DOHH2 (cell line): ENCODE data around the gene RFC5.
"Not testable (repeated sequence)": the region's sequence is repeated elsewhere in the genome, so short reads cannot be mapped to it uniquely, and the experiment has no call there.

Experiments
- H3F3A ChIP-seq: fragments of 200-600 bp; sonication (generic), shearing (Covaris generic); 2 replicates; pipeline ENCODE4 v1.6.0; 2016; ENCODE audit warnings: antibody characterized with exemption, mild to moderate bottlenecking; ENCODE audit not compliant: control insufficient read depth, insufficient read depth
- H3K27ac ChIP-seq: fragments of 200-600 bp; sonication (generic); 2 replicates; pipeline ENCODE4 v1.5.1; 2014; ENCODE audit warnings: low read depth, mild to moderate bottlenecking, low read length, moderate library complexity
- H3K27me3 ChIP-seq: fragments of 200-600 bp; sonication (generic); 2 replicates; pipeline ENCODE4 v1.6.1; 2014; ENCODE audit warnings: mild to moderate bottlenecking, low read length, mixed read lengths; ENCODE audit not compliant: control insufficient read depth
- H3K36me3 ChIP-seq: fragments of 200-600 bp; sonication (generic); 2 replicates; pipeline ENCODE4 v1.6.1; 2014; ENCODE audit warnings: mild to moderate bottlenecking, low read length, moderate library complexity, mixed read lengths; ENCODE audit not compliant: control insufficient read depth
- H3K4me1 ChIP-seq: fragments of 200-600 bp; sonication (generic); 2 replicates; pipeline ENCODE4 v1.6.1; 2014; ENCODE audit warnings: mild to moderate bottlenecking, low read length, mixed read lengths; ENCODE audit not compliant: control insufficient read depth
- H3K4me2 ChIP-seq: fragments of 200-600 bp; sonication (generic); 2 replicates; pipeline ENCODE4 v1.6.0; 2014; ENCODE audit warnings: mild to moderate bottlenecking, low read length, moderate library complexity
- H3K4me3 ChIP-seq: fragments of 200-600 bp; sonication (generic); 2 replicates; pipeline ENCODE4 v1.5.1; 2014; ENCODE audit warnings: mild to moderate bottlenecking, low read length, mixed read lengths
- H3K79me2 ChIP-seq: fragments of 200-600 bp; sonication (generic); 2 replicates; pipeline ENCODE4 v1.6.1; 2014; ENCODE audit warnings: mild to moderate bottlenecking, low read length, mixed read lengths; ENCODE audit not compliant: control insufficient read depth
- H3K9me2 ChIP-seq: fragments of 200-600 bp; sonication (generic); replicated peaks from 2 replicates; pipeline ENCODE4 v1.6.1; 2014; ENCODE audit warnings: mild to moderate bottlenecking, low read length, mixed read lengths; ENCODE audit not compliant: control insufficient read depth
- H3K9me3 ChIP-seq: fragments of 200-600 bp; sonication (generic); 2 replicates; pipeline ENCODE4 v1.6.1; 2014; ENCODE audit warnings: antibody characterized with exemption, low read length, mixed read lengths; ENCODE audit not compliant: control insufficient read depth, insufficient read depth
- H4K20me1 ChIP-seq: fragments of 200-600 bp; sonication (generic); 2 replicates; pipeline ENCODE4 v1.6.0; 2014; ENCODE audit warnings: low read depth, mild to moderate bottlenecking, antibody characterized with exemption, low read length, moderate library complexity; ENCODE audit not compliant: control insufficient read depth, insufficient read depth
- CTCF ChIP-seq: fragments of 200-600 bp; sonication (generic); IDR thresholded peaks from one replicate; pipeline ENCODE4 v1.5.1; 2014; ENCODE audit warnings: antibody characterized with exemption, mild to moderate bottlenecking, low read depth, low read length; ENCODE audit not compliant: poor library complexity, severe bottlenecking
- EZH2phosphoT487 ChIP-seq: fragments of 200-600 bp; sonication (generic); IDR thresholded peaks from 2 replicates; pipeline ENCODE4 v1.6.1; 2017; ENCODE audit warnings: borderline replicate concordance, mild to moderate bottlenecking, antibody characterized with exemption, low read length, moderate library complexity, mixed read lengths

Gene RFC5

DNA sequence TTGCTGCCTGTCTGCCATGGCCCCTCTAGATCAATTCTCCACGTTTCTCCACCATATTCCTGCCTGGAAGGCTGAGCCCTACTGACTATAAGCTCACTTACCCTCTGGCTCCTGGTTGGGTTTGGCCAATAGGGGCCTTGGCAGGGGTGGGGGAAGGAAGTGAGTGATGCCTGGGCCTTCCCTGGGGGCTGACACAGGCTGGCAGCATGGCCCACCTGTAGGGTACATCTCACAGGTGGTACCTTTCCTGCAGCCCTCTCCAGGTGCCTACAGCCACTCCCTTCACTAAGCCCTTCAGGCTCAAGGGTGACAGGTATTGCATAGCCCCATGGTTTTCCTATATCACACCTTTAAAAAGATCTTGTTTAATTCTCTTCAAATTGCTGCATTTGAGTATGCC, 3.5 kb downstream of the RFC5 start:
- no peak overlapping the region for H3K4me3 ChIP-seq
- H3K9me2 ChIP-seq = no peaks in the 10 kb centered on the region
- H3K27ac ChIP-seq = no peak overlapping the region
- H3K4me2 ChIP-seq = no peak overlapping the region
- H3K27me3 ChIP-seq = no peaks in the 10 kb centered on the region
- peaks cover 24% of the 10 kb centered on the region for H3K4me1 ChIP-seq
- no peaks in the 10 kb centered on the region for H3K9me3 ChIP-seq
- TF ChIP-seq EZH2phosphoT487 (no peak), CTCF (no peak)
- peaks cover 77% of the 10 kb centered on the region for H3K36me3 ChIP-seq
- peaks cover 35% of the 10 kb centered on the region for H3K79me2 ChIP-seq
- H4K20me1 ChIP-seq = peaks cover 8% of the 10 kb centered on the region; the same call in 1 of the 2 replicates
- H3F3A ChIP-seq = no peaks in the 10 kb centered on the region

GRCh38 chr12:118022097-118022727, 5.7 kb downstream of the RFC5 start:
- not testable (repeated sequence) for H3F3A ChIP-seq, H3K4me3 ChIP-seq, H3K27ac ChIP-seq, H3K9me3 ChIP-seq, H3K9me2 ChIP-seq, H3K4me2 ChIP-seq, H4K20me1 ChIP-seq, H3K27me3 ChIP-seq
- peaks cover 28% of the 10 kb centered on the region for H3K79me2 ChIP-seq
- H3K36me3 ChIP-seq = peaks cover 92% of the 10 kb centered on the region
- H3K4me1 ChIP-seq = peaks cover 19% of the 10 kb centered on the region

- Histone ChIP-seq H3K4me3 (no peak overlapping the region), H3K9me2 (no peaks in the 10 kb centered on the region), H3K4me2 (no peak overlapping the region), H3K9me3 (no peaks in the 10 kb centered on the region), H3K36me3 (peaks cover 89% of the 10 kb centered on the region), H3F3A (no peaks in the 10 kb centered on the region), H3K79me2 (peaks cover 23% of the 10 kb centered on the region), H3K27ac (no peak overlapping the region), H3K27me3 (no peaks in the 10 kb centered on the region), H3K4me1 (peaks cover 16% of the 10 kb centered on the region), H4K20me1 (peaks cover 7% of the 10 kb centered on the region; the same call in 1 of the 2 replicates)
- TF ChIP-seq CTCF (no peak), EZH2phosphoT487 (no peak)
Measured at GRCh38 chr12:118022728-118023109, 6.2 kb downstream of the RFC5 start.

- no peaks in the 10 kb centered on the region; the same call in 1 of the 2 replicates for H4K20me1 ChIP-seq
- no peaks in the 10 kb centered on the region for H3K9me2 ChIP-seq
- peaks cover 10% of the 10 kb centered on the region for H3K4me1 ChIP-seq
- H3K4me3 ChIP-seq = no peak overlapping the region
- no peak for TF ChIP-seq CTCF
- TF ChIP-seq EZH2phosphoT487 = no peak
- H3K27me3 ChIP-seq = no peaks in the 10 kb centered on the region
- no peak overlapping the region for H3K4me2 ChIP-seq
- H3K79me2 ChIP-seq = peaks cover 16% of the 10 kb centered on the region
- H3F3A ChIP-seq = no peaks in the 10 kb centered on the region
- H3K9me3 ChIP-seq = no peaks in the 10 kb centered on the region
- peaks cover 88% of the 10 kb centered on the region for H3K36me3 ChIP-seq
- H3K27ac ChIP-seq = no peak overlapping the region
Measured at GRCh38 chr12:118023301-118023860, 6.9 kb downstream of the RFC5 start.
